SK-N-SH (cell line): Measurements from ENCODE around the gene ERC1. TPM values are rescaled to one million over a fixed set of nuclear protein-coding genes. Genes with fewer than 3 reads are reported as not detected.

Experiments used
- CTCF ChIA-PET: fragments of 300-600, 350-600 bp; formaldehyde crosslinking; extraction: SDS; loops from one replicate; lab custom pipeline; 2021; lab: Yijun Ruan, JAX
- POLR2A ChIA-PET: fragments of 350-600 bp; sonication (Branson Sonifier 250); formaldehyde crosslinking; extraction: SDS; loops from one replicate; lab custom pipeline; 2020; ENCODE audit warnings: antibody characterized with exemption, inconsistent platforms; lab: Yijun Ruan, JAX
- DNase-seq: peaks from one replicate; pipeline ENCODE4 v3.0.0; 2012
- H2AFZ ChIP-seq: fragments of 200-600 bp; sonication (generic); 2 replicates; pipeline ENCODE4 v1.8.1; 2016; ENCODE audit warnings: antibody characterized with exemption, mild to moderate bottlenecking, low read depth
- H3F3A ChIP-seq: fragments of 200-600 bp; sonication (generic); replicated peaks from 2 replicates; pipeline ENCODE3; 2016; ENCODE audit warnings: antibody characterized with exemption, mild to moderate bottlenecking; ENCODE audit not compliant: insufficient read depth
- H3K27ac ChIP-seq, 2 experiments: fragments of 200-500 bp in 1 of 2; fragments of 200-600 bp in 1 of 2; sonication (Bioruptor generic) in 1 of 2; sonication (generic), shearing (Covaris generic) in 1 of 2; 2 replicates each; pipeline versions ENCODE4 v1.5.1 to v1.6.1; 2014 to 2016; ENCODE audit warnings: low read depth in 2 of 2, inconsistent platforms in 1 of 2, low read length in 1 of 2, mild to moderate bottlenecking in 1 of 2, mixed read lengths in 1 of 2
- H3K27me3 ChIP-seq: fragments of 200-600 bp; sonication (generic), shearing (Covaris generic); 2 replicates; pipeline ENCODE4 v1.6.1; 2016; ENCODE audit warnings: mixed run types; ENCODE audit not compliant: insufficient read depth
- H3K36me3 ChIP-seq, 2 experiments: fragments of 200-500 bp in 1 of 2; fragments of 200-600 bp in 1 of 2; sonication (Bioruptor generic) in 1 of 2; sonication (generic) in 1 of 2; replicated peaks in 1 of 2; 2 replicates each; pipeline versions ENCODE3 to v1.5.1; 2014 to 2016; ENCODE audit warnings: low read length in 1 of 2, mild to moderate bottlenecking in 1 of 2; ENCODE audit not compliant: insufficient read depth in 2 of 2, control insufficient read depth in 1 of 2
- H3K4me1 ChIP-seq, 2 experiments: fragments of 200-500 bp in 1 of 2; fragments of 200-600 bp in 1 of 2; sonication (Bioruptor generic) in 1 of 2; sonication (generic), shearing (Covaris generic) in 1 of 2; 2 replicates each; pipeline versions ENCODE4 v1.5.1 to v1.6.1; 2014 to 2016; ENCODE audit warnings: low read depth in 1 of 2, low read length in 1 of 2, mixed run types in 1 of 2; ENCODE audit not compliant: insufficient read depth in 2 of 2, control insufficient read depth in 1 of 2
- H3K4me2 ChIP-seq: fragments of 200-600 bp; sonication (generic), shearing (Covaris generic); 2 replicates; pipeline ENCODE4 v1.6.1; 2017; ENCODE audit warnings: mixed run types
- H3K4me3 ChIP-seq, 2 experiments: fragments of 200-500 bp in 1 of 2; fragments of 200-600 bp in 1 of 2; sonication (Bioruptor generic) in 1 of 2; sonication (generic), shearing (Covaris generic) in 1 of 2; 2 replicates each; pipeline versions ENCODE4 v1.5.1 to v1.8.1; 2014 to 2016; ENCODE audit warnings: low read depth in 2 of 2, inconsistent platforms in 1 of 2, low read length in 1 of 2, mild to moderate bottlenecking in 1 of 2, mixed read lengths in 1 of 2, moderate library complexity in 1 of 2
- H3K79me2 ChIP-seq: fragments of 200-600 bp; sonication (generic); 2 replicates; pipeline ENCODE4 v1.8.1; 2017; ENCODE audit warnings: mild to moderate bottlenecking; ENCODE audit not compliant: insufficient read depth
- H3K9ac ChIP-seq: fragments of 200-600 bp; sonication (generic); 2 replicates; pipeline ENCODE4 v1.6.1; 2017; ENCODE audit warnings: mixed run types
- H3K9me2 ChIP-seq: fragments of 200-600 bp; sonication (generic); 2 replicates; pipeline ENCODE4 v1.6.1; 2017; ENCODE audit warnings: mixed run types
- H3K9me3 ChIP-seq: fragments of 200-600 bp; sonication (generic); 2 replicates; pipeline ENCODE4 v1.6.1; 2017; ENCODE audit warnings: mixed run types, mild to moderate bottlenecking, moderate library complexity
- H4K20me1 ChIP-seq: fragments of 200-600 bp; sonication (generic); 2 replicates; pipeline ENCODE4 v1.6.1; 2017; ENCODE audit warnings: mild to moderate bottlenecking, mixed run types; ENCODE audit not compliant: insufficient read depth
- CTCF ChIP-seq: fragments of 200-600 bp; sonication (generic); IDR thresholded peaks from 2 replicates; pipeline ENCODE4 v1.6.1; 2017; ENCODE audit warnings: antibody characterized with exemption, mild to moderate bottlenecking, moderate library complexity
- FOSL2 ChIP-seq: IDR thresholded peaks from 2 replicates; pipeline ENCODE4 v1.4.0; 2012; ENCODE audit warnings: low read depth, mild to moderate bottlenecking, moderate library complexity, borderline replicate concordance
- FOXJ3 ChIP-seq: sonication (generic); formaldehyde crosslinking; IDR thresholded peaks from 2 replicates; pipeline ENCODE4 v1.5.1; 2020; ENCODE audit warnings: mild to moderate bottlenecking, missing genetic modification reagents
- FOXM1 ChIP-seq: IDR thresholded peaks from 2 replicates; pipeline ENCODE4 v1.4.0; 2012; ENCODE audit warnings: low read depth, mild to moderate bottlenecking
- GATA2 ChIP-seq: sonication (generic); formaldehyde crosslinking; IDR thresholded peaks from 2 replicates; pipeline ENCODE4 v1.5.0; 2020; ENCODE audit warnings: mild to moderate bottlenecking, missing genetic modification reagents
- IRF3 ChIP-seq: fragments of 150-350 bp; IDR thresholded peaks from 2 replicates; pipeline ENCODE4 v1.6.1; 2016; ENCODE audit warnings: mild to moderate bottlenecking, low read depth, low read length
- JUND ChIP-seq: IDR thresholded peaks from 2 replicates; pipeline ENCODE4 v1.4.0; 2012
- MXI1 ChIP-seq: IDR thresholded peaks from 2 replicates; pipeline ENCODE4 v1.6.1; 2012; ENCODE audit warnings: mild to moderate bottlenecking, low read depth, low read length, improper control_type of control experiment
- NFIC ChIP-seq: IDR thresholded peaks from 2 replicates; pipeline ENCODE4 v1.4.0; 2012; ENCODE audit warnings: borderline replicate concordance
- NRF1 ChIP-seq: IDR thresholded peaks from 2 replicates; pipeline ENCODE4 v1.6.1; 2012; ENCODE audit warnings: low read depth, mild to moderate bottlenecking, low read length
- POLR2AphosphoS5 ChIP-seq: IDR thresholded peaks from 2 replicates; pipeline ENCODE4 v1.6.1; 2012; ENCODE audit warnings: low read depth, low read length
- RCOR1 ChIP-seq: fragments of 150-350 bp; IDR thresholded peaks from 2 replicates; pipeline ENCODE4 v1.6.1; 2017; ENCODE audit warnings: antibody characterized with exemption, low read length
- REST ChIP-seq: IDR thresholded peaks from 2 replicates; pipeline ENCODE4 v1.6.1; 2012; ENCODE audit warnings: mild to moderate bottlenecking, low read depth, low read length, moderate library complexity
- RFX5 ChIP-seq: IDR thresholded peaks from 2 replicates; pipeline ENCODE4 v1.6.1; 2012; ENCODE audit warnings: mild to moderate bottlenecking, improper control_type of control experiment, low read length
- SIN3A ChIP-seq: IDR thresholded peaks from 2 replicates; pipeline ENCODE4 v1.6.1; 2012; ENCODE audit warnings: low read depth, mild to moderate bottlenecking, low read length, moderate library complexity, borderline replicate concordance
- SMC3 ChIP-seq: IDR thresholded peaks from 2 replicates; pipeline ENCODE4 v1.6.1; 2012; ENCODE audit warnings: low read depth, low read length, improper control_type of control experiment
- TAF1 ChIP-seq: IDR thresholded peaks from 2 replicates; pipeline ENCODE4 v1.6.1; 2012; ENCODE audit warnings: low read depth, mild to moderate bottlenecking, low read length, moderate library complexity, borderline replicate concordance
- TEAD4 ChIP-seq: IDR thresholded peaks from 2 replicates; pipeline ENCODE4 v1.4.0; 2012; ENCODE audit warnings: mild to moderate bottlenecking, borderline replicate concordance; ENCODE audit not compliant: insufficient read depth
- WGBS: methylation state at CpG from one replicate; pipeline ENCODE4 v1.1.6; 2017; ENCODE audit warnings: low lambda C conversion rate; 5-methylcytosine and 5-hydroxymethylcytosine counted together
- polyA plus RNA-seq, 3 experiments: library from polyadenylated mRNA; depleted of rRNA; stranded (reverse); fragments of >200 nt; gene quantifications; 2 replicates each; pipeline ENCODE4 v1.2.3, GENCODE V29; 2012

The ERC1 gene
- polyA plus RNA-seq, 1 of the 3 experiments (the other 2 are of a cell fraction) = 7.5 TPM

- CTCF ChIA-PET = no interaction called here
- Histone ChIP-seq H3K4me2 (no peak overlapping the region), H2AFZ (no peak overlapping the region)
Measured at GRCh38 chr12:1501695-1502378, 510.8 kb downstream of the ERC1 start.

More at GRCh38 chr12:1501695-1502378, 510.8 kb downstream of the ERC1 start:
- no peaks in the 10 kb centered on the region for H3K27me3 ChIP-seq
- H3K79me2 ChIP-seq = no peaks in the 10 kb centered on the region
- H3K9ac ChIP-seq = no peak overlapping the region
- DNase-seq = no peak
- H3K4me1 ChIP-seq = peaks cover 0 to 5% of the 10 kb centered on the region in 2 experiments; a peak in 1 of 4 replicates
- H3K9me3 ChIP-seq = no peaks in the 10 kb centered on the region
- TF ChIP-seq GATA2 (CRISPR knock-in tag) (no peak), SMC3 (no peak), JUND (no peak), NRF1 (no peak), RFX5 (no peak), TAF1 (no peak), REST (no peak), IRF3 (no peak), CTCF (no peak), MXI1 (no peak), POLR2AphosphoS5 (no peak), FOSL2 (no peak), SIN3A (no peak), TEAD4 (no peak), NFIC (no peak), FOXM1 (no peak), FOXJ3 (CRISPR knock-in tag) (no peak), RCOR1 (no peak)
- TF ChIP-seq, all 33 proteins: peak for 0
- Histone ChIP-seq H3K27ac (no peak overlapping the region), H3K4me3 (no peak overlapping the region), H4K20me1 (no peaks in the 10 kb centered on the region), H3K36me3 (no peaks in the 10 kb centered on the region), H3K9me2 (no peaks in the 10 kb centered on the region), H3F3A (peaks cover under 1% of the 10 kb centered on the region)
- WGBS = 89% methylated on average over 16 of the region's 19 CpGs
- POLR2A ChIA-PET = no interaction called here
